K562 (cell line): Measurements from ENCODE around the gene ME3. TPM values are rescaled to one million over a fixed set of nuclear protein-coding genes. Genes with fewer than 3 reads are reported as not detected.

ENCODE experiments used
- ATAC-seq: fragments of 200-7000 bp; cut with Tn5 transposase; 3 replicates; pipeline ENCODE4 v1.9.1; 2020; ENCODE audit warnings: moderate library complexity
- BruUV-seq: library from RNA; stranded (reverse); fragments of 400-500 nt; replicated peaks from 2 replicates; lab custom pipeline; 2021; lab: Mats Ljungman, UMichigan
- CTCF ChIA-PET: fragments of 300-600 bp; formaldehyde crosslinking; extraction: SDS; loops from one replicate; lab custom pipeline; 2021; ENCODE audit warnings: low intra/inter-chr PET ratio; lab: Yijun Ruan, JAX
- POLR2A ChIA-PET: fragments of 300-600, 350-650 bp; sonication (Branson Sonifier 250); formaldehyde crosslinking; extraction: SDS; loops from one replicate; lab custom pipeline; 2021; ENCODE audit warnings: antibody characterized with exemption, inconsistent platforms; lab: Yijun Ruan, JAX
- DNase-seq, 4 experiments: peaks; one replicate each; pipeline versions ENCODE4 v3.0.0 to v3.0.0-alpha.2; 2011 to 2018; ENCODE audit warnings: low spot score in 3 of 4, mixed read lengths in 3 of 4; ENCODE audit errors: extremely low read depth in 1 of 4
- FAIRE-seq: peaks from 2 replicates; lab custom pipeline; 2011; peaks lifted over from hg19 to GRCh38; lab: Jason Lieb, UNC
- H2AFZ ChIP-seq: 2 replicates; pipeline ENCODE4 v1.6.0; 2011; ENCODE audit warnings: low read depth, low read length, control low read depth, inconsistent platforms
- H3K27ac ChIP-seq: fragments of 200-600 bp; 3 replicates; pipeline ENCODE4 v1.8.0; 2011; ENCODE audit warnings: low read depth, mild to moderate bottlenecking, control low read depth, inconsistent platforms, low read length, moderate library complexity, mixed read lengths; ENCODE audit errors: extremely low read depth
- H3K27me3 ChIP-seq, 2 experiments: fragments of 300-600 bp in 1 of 2; 2 replicates in 1 of 2; 3 replicates in 1 of 2; pipeline versions ENCODE4 v1.6.0 to v1.8.0; 2011; ENCODE audit warnings: inconsistent platforms in 2 of 2, low read length in 2 of 2, mild to moderate bottlenecking in 1 of 2, mixed read lengths in 1 of 2, moderate library complexity in 1 of 2; ENCODE audit not compliant: control insufficient read depth in 2 of 2, insufficient read depth in 2 of 2
- H3K36me3 ChIP-seq: fragments of 300-600 bp; 3 replicates; pipeline ENCODE4 v1.8.0; 2011; ENCODE audit warnings: mild to moderate bottlenecking, low read length, inconsistent platforms; ENCODE audit not compliant: control insufficient read depth, insufficient read depth
- H3K4me1 ChIP-seq, 2 experiments: fragments of 200-600 bp in 1 of 2; replicated peaks in 1 of 2; 2 replicates in 1 of 2; 3 replicates in 1 of 2; pipeline versions ENCODE4 v1.5.1 to v1.8.0; 2011; ENCODE audit warnings: inconsistent platforms in 2 of 2, low read length in 2 of 2, mild to moderate bottlenecking in 1 of 2, mixed read lengths in 1 of 2, moderate library complexity in 1 of 2; ENCODE audit not compliant: control insufficient read depth in 2 of 2, insufficient read depth in 2 of 2
- H3K4me2 ChIP-seq: 2 replicates; pipeline ENCODE4 v1.6.1; 2011; ENCODE audit warnings: low read length, control low read depth, inconsistent platforms, mixed read lengths; ENCODE audit not compliant: insufficient read depth
- H3K4me3 ChIP-seq: fragments of 200-600 bp; sonication (generic), shearing (Covaris generic); 2 replicates; pipeline ENCODE4 v1.5.1; 2016; ENCODE audit warnings: control low read depth, inconsistent platforms
- H3K79me2 ChIP-seq: fragments of 200-600 bp; 3 replicates; pipeline ENCODE4 v1.8.0; 2011; ENCODE audit warnings: low read length, inconsistent platforms; ENCODE audit not compliant: control insufficient read depth, insufficient read depth
- H3K9ac ChIP-seq, 2 experiments: 2 replicates each; pipeline versions ENCODE4 v1.6.0 to v1.6.1; 2011; ENCODE audit warnings: low read depth in 2 of 2, low read length in 2 of 2, control low read depth in 1 of 2, inconsistent platforms in 1 of 2, mild to moderate bottlenecking in 1 of 2, mixed read lengths in 1 of 2; ENCODE audit not compliant: insufficient read depth in 1 of 2
- H3K9me1 ChIP-seq: one replicate; pipeline ENCODE4 v1.6.0; 2011; ENCODE audit warnings: inconsistent platforms, mild to moderate bottlenecking, low read length, moderate library complexity; ENCODE audit not compliant: control insufficient read depth, insufficient read depth
- H3K9me3 ChIP-seq: replicated peaks from 2 replicates; pipeline ENCODE4 v1.5.1; 2011; ENCODE audit warnings: low read depth, low read length, inconsistent platforms; ENCODE audit not compliant: control insufficient read depth, insufficient read depth
- H4K20me1 ChIP-seq: replicated peaks from 2 replicates; pipeline ENCODE4 v1.6.1; 2011; ENCODE audit warnings: low read length, inconsistent platforms, mixed read lengths; ENCODE audit not compliant: control insufficient read depth, insufficient read depth
- TBL1XR1 ChIP-seq, 2 experiments: IDR thresholded peaks; 2 replicates each; pipeline ENCODE4 v1.6.1; 2012; ENCODE audit warnings: improper control_type of control experiment in 2 of 2, low read length in 2 of 2, mild to moderate bottlenecking in 1 of 2
- THAP12 ChIP-seq: fragments of 250-450 bp; sonication (Bioruptor Pico); IDR thresholded peaks from 2 replicates; pipeline ENCODE4 v1.9.0; 2021; ENCODE audit warnings: mild to moderate bottlenecking, inconsistent platforms
- ZNF408 ChIP-seq: fragments of 250-450 bp; sonication (Bioruptor Pico); IDR thresholded peaks from 2 replicates; pipeline ENCODE4 v1.4.0; 2020; ENCODE audit warnings: low read depth, mild to moderate bottlenecking, moderate library complexity
- in situ Hi-C: fragments of 300-500 bp; cut with MboI; formaldehyde crosslinking; loops from 4 replicates; pipeline ENCODE4 v1.15.0; 2018; ENCODE audit warnings: inconsistent platforms, mixed read lengths
- intact Hi-C: fragments of 100-400 bp; cut with micrococcal nuclease; formaldehyde crosslinking; loops from 2 replicates; pipeline ENCODE4 v1.14.2; 2022
- polyA plus RNA-seq, 8 experiments: library from polyadenylated mRNA; depleted of rRNA in 4 of 8; stranded (reverse) in 5 of 8; unstranded in 3 of 8; fragments of >200 nt; fragmentation: Nextera tagmentation in 2 of 8; fragmentation: Illumina TruSeq in 1 of 8; extraction: Ambion mirVana in 2 of 8; extraction: Trizol in 1 of 8; gene quantifications; 2 replicates each; pipeline versions ENCODE4 v1.2.1 to v1.2.3, GENCODE V29; 2011 to 2014; ENCODE audit warnings: inconsistent platforms in 1 of 8, missing spikeins in 1 of 8
- total RNA-seq, 7 experiments: library from RNA; depleted of rRNA in 6 of 7; stranded (reverse); fragments of >200 nt in 6 of 7; fragmentation: Illumina TruSeq in 2 of 7; extraction: Trizol in 2 of 7; gene quantifications; 2 replicates each; pipeline versions ENCODE4 v1.2.1 to v1.2.3, GENCODE V29; 2011 to 2021; ENCODE audit warnings: low replicate concordance in 1 of 7
- TF ChIP-seq, protein P1 (sequence below): conservative IDR thresholded peaks from 2 replicates; pipeline ENCODE4 v1.6.1; 2011; ENCODE audit warnings: low read depth, mild to moderate bottlenecking, low read length; ENCODE audit not compliant: control insufficient read depth

ME3 gene
- total and polyA plus RNA-seq, 9 of the 15 experiments (the other 6 are each of a cell fraction or from before 2014, with no cell fraction given), result not detected

- no peak for TF ChIP-seq TBL1XR1 (IDR thresholded peaks at IDR 0.05; ENCODE audit: low read length in 2 of 2)
These were observed 54.9 kb downstream of the ME3 start (continued) for GRCh38 chr11:86617502-86617901.

DNA sequence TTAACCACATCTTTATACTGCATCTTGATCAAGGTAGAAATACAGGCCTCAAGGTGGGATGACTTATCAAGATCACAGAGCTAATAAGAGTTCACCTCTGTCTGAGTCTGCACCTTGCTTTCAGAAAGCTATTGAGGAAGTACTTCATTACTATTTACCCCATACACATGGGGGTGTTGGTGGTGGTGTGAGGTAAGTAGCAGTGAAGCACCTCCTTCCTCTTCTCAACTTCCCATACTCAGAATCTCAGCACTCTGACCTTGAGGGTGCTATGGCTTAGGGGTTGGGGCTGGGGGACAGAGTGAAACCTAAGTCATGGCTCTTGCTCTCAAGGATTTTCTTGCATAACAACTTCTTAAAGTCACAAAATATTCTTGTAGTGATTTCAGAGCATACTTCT lies 56.9 kb downstream of the ME3 start:
- in situ Hi-C loops, result no loop called here

More for the DNA sequence above, 56.9 kb downstream of the ME3 start:
- Histone ChIP-seq H2AFZ (no peak overlapping the region), H3K4me2 (no peak overlapping the region), H3K9me3 (no peaks in the 10 kb centered on the region), H3K36me3 (no peaks in the 10 kb centered on the region), H3K4me1 (no peaks in the 10 kb centered on the region), H3K79me2 (no peaks in the 10 kb centered on the region), H3K9ac (no peak overlapping the region), H3K4me3 (no peak overlapping the region), H3K27me3 (no peaks in the 10 kb centered on the region), H3K9me1 (no peaks in the 10 kb centered on the region), H3K27ac (no peak overlapping the region), H4K20me1 (no peaks in the 10 kb centered on the region)
- DNase-seq (no peak), ATAC-seq (no peak), FAIRE-seq (no peak)
- ChIA-PET CTCF (no interaction called here), POLR2A (interaction anchor here (0.6 kb wide), 1 partner anchor 49 kb away, joined by 3 read pairs; no protein-coding TSS in a partner anchor)
- no peak for TF ChIP-seq THAP12 (CRISPR knock-in tag)
- no peak for TF ChIP-seq ZNF408 (CRISPR knock-in tag)
- TF ChIP-seq, protein P1, sequence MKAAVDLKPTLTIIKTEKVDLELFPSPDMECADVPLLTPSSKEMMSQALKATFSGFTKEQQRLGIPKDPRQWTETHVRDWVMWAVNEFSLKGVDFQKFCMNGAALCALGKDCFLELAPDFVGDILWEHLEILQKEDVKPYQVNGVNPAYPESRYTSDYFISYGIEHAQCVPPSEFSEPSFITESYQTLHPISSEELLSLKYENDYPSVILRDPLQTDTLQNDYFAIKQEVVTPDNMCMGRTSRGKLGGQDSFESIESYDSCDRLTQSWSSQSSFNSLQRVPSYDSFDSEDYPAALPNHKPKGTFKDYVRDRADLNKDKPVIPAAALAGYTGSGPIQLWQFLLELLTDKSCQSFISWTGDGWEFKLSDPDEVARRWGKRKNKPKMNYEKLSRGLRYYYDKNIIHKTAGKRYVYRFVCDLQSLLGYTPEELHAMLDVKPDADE, result no peak
- intact Hi-C loops, result no loop called here
- no TSS peak for BruUV-seq
